NCI-H226 (cell line): ENCODE measurements around the gene TNRC6A.

ENCODE experiments used
- DNase-seq: peaks from one replicate; pipeline ENCODE4 v3.0.0-alpha.2; 2015

TNRC6A gene

GRCh38 chr16:24729243-24729950 lies at the start of gene TNRC6A:
Gene TNRC6A, plus strand, starts transcription at chr16:24729651. Its CDS starts 191 bp downstream, at chr16:24729842.
- peak; percentile 86 for DNase-seq

DNA sequence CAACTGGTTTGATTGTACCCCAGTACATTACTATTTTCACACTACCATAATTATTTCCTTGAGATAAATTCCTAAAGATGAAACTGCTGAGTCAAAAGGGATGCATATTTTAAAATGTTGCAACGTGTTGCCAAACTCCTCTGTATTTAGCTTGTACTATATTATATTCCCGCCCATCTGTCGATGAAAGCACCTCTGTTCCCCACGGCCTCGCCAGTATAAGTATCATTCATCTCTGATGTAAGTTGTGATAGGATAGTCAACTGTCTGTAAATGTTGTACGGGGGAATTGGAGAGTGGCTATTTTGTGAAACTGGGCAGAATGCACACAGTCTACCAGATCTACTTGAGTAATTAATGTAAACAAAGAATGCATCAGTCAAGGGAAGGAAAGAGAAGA lies 47.7 kb upstream of the TNRC6A start:
- peak; percentile 17 for DNase-seq

DNA sequence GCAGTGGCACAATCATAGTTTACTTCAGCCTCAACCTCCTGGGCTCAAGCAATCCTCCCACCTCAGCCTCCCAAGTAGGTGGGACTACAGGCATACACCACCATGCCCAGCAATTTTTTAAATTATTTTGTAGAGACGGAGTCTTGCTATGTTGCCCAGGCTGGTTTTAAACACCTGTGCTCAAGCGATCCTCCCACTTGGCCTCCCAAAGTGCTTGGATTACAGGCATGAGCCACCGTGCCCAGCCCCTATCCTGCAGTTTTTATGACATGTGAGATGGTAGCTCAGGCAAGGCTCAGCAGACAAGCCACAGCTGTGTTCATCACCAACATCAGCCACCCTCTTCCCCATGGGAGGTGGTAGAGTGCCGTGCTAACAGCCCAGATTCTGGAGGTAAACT lies 46.2 kb upstream of the TNRC6A start:
- DNase-seq = no peak

DNA sequence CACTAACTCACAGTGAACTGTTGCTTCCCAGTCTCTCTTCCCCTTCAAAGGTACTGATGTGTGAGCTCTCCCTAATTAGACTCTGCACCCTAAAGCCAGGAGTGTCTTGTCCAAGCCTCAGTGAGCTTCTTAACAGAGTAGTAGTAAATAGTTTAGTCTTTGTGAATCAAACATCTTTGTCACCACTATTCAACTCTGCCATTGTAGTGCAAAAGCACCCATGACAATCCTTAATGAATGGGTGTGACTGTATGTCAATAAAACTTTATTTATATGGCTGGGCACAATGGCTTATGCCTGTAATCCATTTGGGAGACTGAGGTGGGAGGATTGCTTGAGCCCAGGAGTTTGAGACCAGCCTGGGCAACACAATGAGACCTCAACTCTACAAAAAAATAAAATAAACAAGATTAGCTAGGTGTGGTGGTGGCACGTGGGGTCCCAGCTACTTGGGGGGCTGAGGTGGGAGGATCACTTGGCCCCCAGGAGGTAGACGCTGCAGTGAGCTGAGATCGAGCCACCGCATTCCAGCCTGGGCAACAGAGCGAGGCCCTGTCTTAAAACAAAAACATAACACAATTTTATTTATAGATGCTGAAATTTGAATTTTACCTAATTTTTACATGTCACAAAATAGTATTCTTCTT lies 45.5 kb upstream of the TNRC6A start:
- no peak for DNase-seq

- DNase-seq = peak; percentile 55
These were observed 43.7 kb upstream of the TNRC6A start for GRCh38 chr16:24685539-24686432.

GRCh38 chr16:24686678-24687077 lies 42.8 kb upstream of the TNRC6A start:
- DNase-seq = no peak

DNA sequence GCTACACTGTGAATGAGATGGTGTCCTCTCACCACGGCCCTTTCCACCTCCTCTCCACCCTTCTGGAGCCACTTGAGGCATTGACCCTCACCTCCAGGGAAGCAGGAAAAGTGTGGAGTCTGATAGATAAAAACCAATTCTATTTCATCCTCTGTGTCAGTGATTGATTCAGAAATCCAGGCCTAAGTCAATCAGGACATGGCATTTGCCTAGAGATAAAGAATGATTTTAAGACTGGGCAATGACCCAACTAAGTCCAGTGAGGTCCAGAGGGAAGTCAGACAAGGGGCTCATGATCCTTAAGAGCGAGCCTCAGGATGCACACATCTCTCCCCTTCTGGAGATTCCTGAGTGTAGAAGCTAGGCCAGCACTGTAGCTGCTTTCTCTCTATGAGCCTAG lies 41.1 kb upstream of the TNRC6A start:
- DNase-seq = no peak

- peak; percentile 4 for DNase-seq
These were observed 40.3 kb upstream of the TNRC6A start for GRCh38 chr16:24689128-24689527.

- DNase-seq = no peak
These were observed 36.6 kb upstream of the TNRC6A start for GRCh38 chr16:24692854-24693253.

DNA sequence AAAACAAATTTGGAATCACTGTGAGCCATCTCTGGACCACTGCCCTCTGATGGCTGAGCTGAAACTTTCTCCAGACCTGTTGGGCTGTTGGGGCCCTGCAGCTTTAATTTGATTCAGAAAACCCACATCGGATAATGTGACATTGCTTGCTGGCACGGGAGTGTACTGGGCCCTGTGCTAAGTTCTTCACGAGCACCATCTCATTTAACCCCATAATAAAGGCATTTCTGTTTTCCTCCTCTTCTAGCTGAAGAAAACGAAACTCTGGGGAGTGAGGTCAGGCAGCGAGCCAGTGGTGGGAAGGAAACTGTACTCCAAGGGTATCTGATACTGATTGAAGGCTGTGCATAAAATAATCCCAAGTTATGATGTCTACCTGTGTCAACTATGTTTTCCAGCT lies 34.5 kb upstream of the TNRC6A start:
- no peak for DNase-seq

DNA sequence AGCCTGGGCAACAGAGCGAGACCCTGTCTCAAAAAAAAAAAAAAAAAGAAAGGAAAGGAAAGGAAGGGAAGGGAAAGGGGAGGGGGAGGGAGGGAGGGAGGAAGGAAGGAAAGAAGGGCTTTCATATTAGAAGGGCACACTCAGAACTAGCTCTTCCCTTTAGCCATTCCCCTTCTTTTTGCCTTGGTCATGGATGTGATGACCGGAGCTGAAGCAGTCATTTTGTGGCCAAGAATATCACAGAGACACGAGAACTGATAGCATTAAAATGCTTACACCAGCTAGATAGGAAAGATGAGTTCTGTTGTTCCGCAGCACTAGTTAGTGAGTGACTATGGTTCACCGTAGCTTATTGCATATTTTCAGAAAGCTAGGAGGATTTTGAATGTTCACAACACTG lies 32.8 kb upstream of the TNRC6A start:
- no peak for DNase-seq

- no peak for DNase-seq
These were observed 31.1 kb upstream of the TNRC6A start for GRCh38 chr16:24698308-24698707.

DNA sequence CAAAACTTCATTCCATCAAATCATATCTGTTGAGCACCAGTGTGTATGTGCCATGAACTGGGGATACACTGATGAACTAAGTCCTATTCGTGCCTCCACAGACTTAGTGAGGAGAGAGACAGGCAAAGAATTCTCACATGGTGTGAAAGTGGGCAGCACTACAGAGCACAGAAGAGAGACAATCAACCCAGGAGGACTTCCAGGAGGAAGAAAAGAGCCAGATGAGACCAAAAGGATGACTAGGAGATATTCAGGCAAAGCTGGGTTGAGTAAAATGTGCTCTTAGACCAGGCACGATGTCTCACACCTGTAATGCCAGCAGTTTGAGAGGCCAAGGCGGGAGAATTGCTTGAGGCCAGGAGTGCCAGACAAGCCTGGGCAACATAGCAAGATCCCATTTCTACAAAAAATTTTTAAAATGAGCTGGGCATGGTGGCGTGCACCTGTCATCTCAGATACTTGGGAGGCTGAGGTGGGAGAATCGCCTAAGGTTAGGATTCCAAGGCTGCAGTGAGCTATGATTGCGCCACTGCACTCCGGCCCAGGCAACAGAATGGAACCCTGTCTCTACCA lies 30.2 kb upstream of the TNRC6A start:
- DNase-seq = no peak

- peak; percentile 98 for DNase-seq
These were observed 28.7 kb upstream of the TNRC6A start for GRCh38 chr16:24700549-24701392.

DNA sequence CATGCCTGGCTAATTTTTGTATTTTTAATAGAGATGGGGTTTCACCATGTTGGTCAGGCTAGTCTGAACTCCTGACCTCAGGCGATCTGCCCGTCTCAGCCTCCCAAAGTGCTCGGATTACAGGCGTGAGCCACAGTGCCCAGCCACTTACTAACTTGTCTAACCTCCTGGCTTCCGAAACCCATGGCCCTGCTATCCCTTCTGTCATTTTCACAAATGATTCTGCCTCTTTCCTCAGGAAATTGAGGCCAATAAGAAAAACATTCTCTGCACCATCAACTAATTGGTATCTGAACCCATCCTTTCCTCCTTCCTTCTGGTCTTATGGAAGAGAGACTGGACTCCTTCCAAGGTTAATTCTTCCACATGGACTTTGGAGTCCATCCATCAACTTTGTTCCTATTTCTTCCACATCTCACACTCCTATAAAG lies 27.9 kb upstream of the TNRC6A start:
- DNase-seq = peak; percentile 53

DNA sequence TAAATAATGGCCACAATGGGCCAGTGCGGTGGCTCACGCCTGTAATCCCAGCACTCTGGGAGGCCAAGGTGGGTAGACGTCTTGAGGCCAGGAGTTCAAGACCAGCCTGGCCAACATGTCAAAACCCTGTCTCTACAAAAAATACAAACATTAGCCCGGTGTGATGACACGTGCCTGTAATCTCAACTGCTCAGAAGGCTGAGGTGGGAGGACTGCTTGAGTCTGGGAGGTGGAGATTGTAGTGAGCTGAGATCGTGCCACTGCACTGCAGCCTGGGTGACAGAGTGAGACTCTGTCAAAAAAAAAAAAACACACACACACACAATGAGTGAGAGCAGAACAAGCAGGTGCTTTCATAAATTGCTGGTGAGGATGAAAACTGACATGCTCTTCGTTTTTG lies 21.7 kb upstream of the TNRC6A start:
- peak; percentile 43 for DNase-seq

- DNase-seq = no peak
These were observed 16.1 kb upstream of the TNRC6A start for GRCh38 chr16:24713379-24713778.

DNA sequence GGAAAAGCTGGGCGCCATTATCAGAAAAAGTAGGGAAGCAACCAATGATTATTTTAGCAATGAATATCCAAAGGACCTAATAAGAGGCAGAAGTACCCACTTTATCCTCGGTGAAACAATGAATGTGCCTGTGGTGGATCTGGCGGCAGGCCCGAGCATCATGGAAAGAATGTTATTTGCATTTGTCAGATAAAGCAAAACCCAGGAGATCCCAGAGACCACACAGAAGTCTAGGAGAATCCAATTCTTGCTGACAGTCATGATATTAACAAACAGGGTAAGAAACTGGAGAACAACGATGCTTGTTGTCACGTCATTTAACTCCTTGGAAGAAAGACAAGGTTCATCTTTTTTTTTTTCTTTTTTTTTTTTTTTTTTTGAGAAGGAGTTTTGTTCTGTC lies 12.0 kb upstream of the TNRC6A start:
- peak; percentile 26 for DNase-seq

- DNase-seq = no peak
These were observed 10.4 kb upstream of the TNRC6A start for GRCh38 chr16:24718967-24719521.

- no peak for DNase-seq
These were observed 7.6 kb upstream of the TNRC6A start for GRCh38 chr16:24721830-24722238.

- DNase-seq = no peak
These were observed 5.8 kb upstream of the TNRC6A start for GRCh38 chr16:24723663-24724062.

DNA sequence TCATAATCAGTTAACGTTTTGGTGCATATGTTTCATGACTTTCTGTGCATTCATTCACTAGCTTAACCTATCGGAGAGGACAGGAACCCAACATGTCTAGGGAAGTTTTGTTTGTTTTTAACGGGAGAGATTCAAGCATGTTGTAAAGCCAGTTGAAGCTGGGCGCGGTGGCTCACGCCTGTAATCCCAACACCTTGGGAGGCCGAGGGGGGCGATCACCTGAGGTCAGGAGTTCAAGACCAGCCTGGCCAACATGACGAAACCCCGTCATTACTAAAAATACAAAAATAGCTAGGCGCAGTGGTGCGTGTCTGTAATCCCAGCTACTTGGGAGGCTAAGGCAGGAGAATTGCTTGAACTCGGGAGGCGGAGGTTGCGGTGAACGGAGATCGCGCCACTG lies 1.4 kb upstream of the TNRC6A start:
- no peak for DNase-seq
